ENCODE data around the gene SIX2. TPM values are rescaled to one million over a fixed set of nuclear protein-coding genes. Genes with fewer than 3 reads are reported as not detected.
A peak's percentile ranks its signal among the peaks of the same experiment; 100 is the strongest.

The SIX2 gene
- total RNA-seq, 2 experiments from 2014 or later: not detected

DNA sequence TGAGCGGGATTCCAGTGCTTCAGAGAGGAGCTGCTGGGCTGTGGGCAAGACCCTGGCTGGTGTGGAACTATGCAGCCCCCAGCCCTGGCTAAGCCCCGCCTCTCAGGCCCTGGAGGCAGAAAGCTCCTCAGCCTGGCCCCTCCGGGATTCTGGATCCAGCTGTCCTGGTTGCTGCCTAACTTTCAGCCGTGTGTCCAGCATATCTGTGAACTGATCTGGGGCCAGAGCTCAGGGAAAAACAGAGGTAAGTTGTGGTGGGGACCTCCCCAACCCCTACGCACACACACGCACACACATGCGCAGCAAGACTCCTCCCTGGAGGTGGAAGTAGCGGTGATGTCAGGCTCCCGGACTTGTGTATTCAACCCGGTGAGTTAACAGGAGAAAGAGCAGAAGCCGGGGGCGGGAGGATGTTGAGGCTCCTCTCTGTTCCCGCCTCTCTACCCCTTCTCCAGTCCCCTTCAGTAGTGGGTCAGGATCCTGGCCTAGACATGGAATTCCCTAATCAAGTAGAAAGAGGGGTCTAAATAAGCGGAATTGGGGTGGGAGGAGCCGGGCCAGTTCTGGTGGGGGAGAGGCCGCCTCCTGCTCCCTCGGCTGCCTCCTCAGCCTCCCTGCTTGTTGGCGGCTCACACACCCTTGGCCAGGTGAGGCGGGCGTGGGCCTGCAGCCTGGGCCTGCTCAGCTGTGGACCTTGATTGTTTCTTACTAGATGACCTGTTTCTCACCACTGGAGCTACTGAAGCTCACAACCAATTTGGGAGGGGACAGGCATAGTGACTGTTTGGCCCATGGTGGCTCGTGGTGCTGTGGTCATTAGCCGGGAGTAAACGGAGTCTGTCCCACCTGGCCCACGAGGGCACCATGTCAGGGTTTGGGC lies 33.4 kb downstream of the SIX2 start:
- CTCF ChIA-PET: interaction anchor here (0.6 to 1.0 kb wide), 3 partner anchors 12 to 883 kb away, joined by 3 read pairs; no protein-coding TSS in a partner anchor
- Mint-ChIP-seq H3K4me1 (no peaks in the 10 kb centered on the region), H3K27me3 (peaks cover 8% of the 10 kb centered on the region), H3K9me3 (ENCODE audit: low read depth) (no peaks in the 10 kb centered on the region), H3K36me3 (ENCODE audit: low read depth) (no peaks in the 10 kb centered on the region), H3K27ac (no peak overlapping the region), H3K4me3 (no peak overlapping the region)
- ATAC-seq (peak; percentile 58), DNase-seq (peak; percentile 50)
- POLR2A ChIA-PET: no interaction called here
- intact Hi-C loops (cut with DNase I, micrococcal nuclease): no loop called here

- peak; percentile 24 for DNase-seq
- CTCF ChIA-PET: interaction anchor here (0.6 to 3.0 kb wide), 5 partner anchors 15 to 664 kb away, joined by 3 to 17 read pairs (median 4); no protein-coding TSS in a partner anchor
Measured at GRCh38 chr2:44974064-44974715, 35.1 kb downstream of the SIX2 start.

GRCh38 chr2:44972771-44973535 lies 36.3 kb downstream of the SIX2 start:
- ChIA-PET POLR2A (no interaction called here), CTCF (interaction anchor here (0.6 to 3.0 kb wide), 8 partner anchors 9 to 339 kb away, joined by 3 to 17 read pairs (median 4); no protein-coding TSS in a partner anchor)
- ATAC-seq (no peak), DNase-seq (no peak)
- Mint-ChIP-seq H3K9me3 (ENCODE audit: low read depth) (no peaks in the 10 kb centered on the region), H3K4me3 (no peak overlapping the region), H3K27ac (no peak overlapping the region), H3K27me3 (peaks cover 10% of the 10 kb centered on the region), H3K36me3 (ENCODE audit: low read depth) (no peaks in the 10 kb centered on the region), H3K4me1 (no peaks in the 10 kb centered on the region)
- intact Hi-C loops (cut with DNase I, micrococcal nuclease): no loop called here

More at GRCh38 chr2:44974064-44974715, 35.1 kb downstream of the SIX2 start:
- ATAC-seq: peak; percentile 36
- Mint-ChIP-seq H3K4me1 (no peaks in the 10 kb centered on the region), H3K4me3 (no peak overlapping the region), H3K27ac (no peak overlapping the region), H3K27me3 (peaks cover 10% of the 10 kb centered on the region), H3K36me3 (ENCODE audit: low read depth) (no peaks in the 10 kb centered on the region), H3K9me3 (ENCODE audit: low read depth) (no peaks in the 10 kb centered on the region)
- POLR2A ChIA-PET: no interaction called here
- intact Hi-C loops (cut with DNase I, micrococcal nuclease): no loop called here

GRCh38 chr2:44970846-44971450 lies 38.3 kb downstream of the SIX2 start:
- CTCF ChIA-PET: interaction anchor here (0.5 to 2.6 kb wide), 10 partner anchors 10 to 1481 kb away, joined by 3 to 23 read pairs (median 3); no protein-coding TSS in a partner anchor
- no peak for DNase-seq
- intact Hi-C loops (cut with DNase I, micrococcal nuclease): no loop called here
- Mint-ChIP-seq H3K27ac (no peak overlapping the region), H3K4me1 (no peaks in the 10 kb centered on the region), H3K36me3 (ENCODE audit: low read depth) (no peaks in the 10 kb centered on the region), H3K4me3 (no peak overlapping the region), H3K27me3 (peaks cover 12% of the 10 kb centered on the region), H3K9me3 (ENCODE audit: low read depth) (no peaks in the 10 kb centered on the region)
- POLR2A ChIA-PET: no interaction called here
- ATAC-seq: no peak

- no peak overlapping the region for H3K27ac Mint-ChIP-seq
- ATAC-seq (no peak), DNase-seq (no peak)
- H3K4me3 Mint-ChIP-seq: no peak overlapping the region
- intact Hi-C loops (cut with DNase I, micrococcal nuclease): no loop called here
- H3K27me3 Mint-ChIP-seq: peaks cover 12% of the 10 kb centered on the region
- no peaks in the 10 kb centered on the region for H3K9me3 Mint-ChIP-seq (ENCODE audit: low read depth)
- no peaks in the 10 kb centered on the region for H3K4me1 Mint-ChIP-seq
- no peaks in the 10 kb centered on the region for H3K36me3 Mint-ChIP-seq (ENCODE audit: low read depth)
- CTCF ChIA-PET: interaction anchor here (0.7 to 2.6 kb wide), 6 partner anchors 11 to 926 kb away, joined by 3 to 23 read pairs (median 4); no protein-coding TSS in a partner anchor
- POLR2A ChIA-PET: interaction anchor here (0.6 to 0.7 kb wide), 2 partner anchors 13 to 409 kb away, joined by 3 read pairs; no protein-coding TSS in a partner anchor
Measured at GRCh38 chr2:44969936-44970335, 39.3 kb downstream of the SIX2 start.

DNA sequence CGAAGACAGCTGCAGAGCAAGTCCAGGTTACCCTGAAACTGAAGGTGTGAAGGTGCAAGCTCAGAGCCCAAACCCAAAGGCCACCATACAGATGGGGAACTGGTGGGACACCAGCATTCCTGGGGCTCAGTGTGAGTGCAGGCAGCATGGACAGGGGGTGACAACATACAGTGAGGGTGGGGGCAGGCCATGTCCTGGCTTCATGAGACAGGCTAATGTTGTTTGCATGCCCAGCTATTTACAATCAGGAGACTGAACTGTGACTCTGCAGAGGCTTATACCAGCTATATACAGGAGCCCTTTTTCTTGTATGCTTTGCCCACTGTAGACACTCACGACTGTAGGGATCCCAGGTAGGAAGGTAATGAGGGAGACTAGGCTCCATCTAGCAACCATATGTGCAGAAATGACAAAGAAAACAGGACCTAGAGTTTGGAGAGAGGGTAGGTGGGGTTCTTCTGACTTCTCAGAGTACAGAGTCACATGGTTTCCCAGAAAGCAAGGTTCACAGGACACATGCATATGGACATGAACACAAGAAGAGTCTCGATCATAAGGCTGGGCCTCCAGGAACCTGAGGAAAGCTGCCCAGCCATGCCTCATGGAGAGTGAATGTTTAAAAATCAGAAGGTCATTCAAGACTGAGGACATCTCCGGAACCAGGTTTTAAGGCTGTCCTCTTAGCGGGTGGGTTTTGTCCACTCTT lies 41.4 kb downstream of the SIX2 start:
- H3K36me3 Mint-ChIP-seq (ENCODE audit: low read depth): no peaks in the 10 kb centered on the region
- ATAC-seq: no peak
- no peaks in the 10 kb centered on the region for H3K9me3 Mint-ChIP-seq (ENCODE audit: low read depth)
- no peak for DNase-seq
- ChIA-PET CTCF (interaction anchor here (0.9 to 1.0 kb wide), 2 partner anchors 12 to 526 kb away, joined by 3 read pairs; no protein-coding TSS in a partner anchor), POLR2A (no interaction called here)
- H3K27me3 Mint-ChIP-seq: peaks cover 22% of the 10 kb centered on the region
- H3K27ac Mint-ChIP-seq: no peak overlapping the region
- intact Hi-C loops (cut with DNase I, micrococcal nuclease): no loop called here
- H3K4me3 Mint-ChIP-seq: no peak overlapping the region
- H3K4me1 Mint-ChIP-seq: no peaks in the 10 kb centered on the region

DNA sequence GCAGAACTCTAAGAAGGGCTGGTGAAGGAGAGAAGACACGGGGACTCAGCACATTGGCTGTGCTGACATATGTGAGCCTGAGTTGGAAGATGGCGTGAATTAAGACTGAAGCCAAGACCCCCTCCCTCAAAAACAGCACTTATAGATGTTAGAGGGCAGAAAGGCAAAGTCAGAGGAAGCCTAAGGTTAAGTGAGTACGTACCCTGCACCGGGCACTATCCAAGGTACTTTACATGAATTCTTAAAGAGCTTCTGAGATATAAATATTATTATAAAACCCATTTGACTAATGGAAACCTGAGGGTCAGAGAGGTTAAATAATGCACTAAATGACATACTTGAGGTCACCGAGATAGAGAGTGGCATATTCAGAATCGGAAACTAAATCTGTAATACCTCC lies 42.2 kb downstream of the SIX2 start:
- Mint-ChIP-seq H3K4me1 (no peaks in the 10 kb centered on the region), H3K27ac (no peak overlapping the region), H3K27me3 (peaks cover 23% of the 10 kb centered on the region), H3K4me3 (no peak overlapping the region), H3K9me3 (ENCODE audit: low read depth) (no peaks in the 10 kb centered on the region), H3K36me3 (ENCODE audit: low read depth) (no peaks in the 10 kb centered on the region)
- DNase-seq: no peak
- no peak for ATAC-seq
- CTCF ChIA-PET: interaction anchor here (0.9 kb wide), 1 partner anchor 527 kb away, joined by 3 read pairs; no protein-coding TSS in a partner anchor
- intact Hi-C loops (cut with DNase I, micrococcal nuclease): no loop called here
- POLR2A ChIA-PET: no interaction called here

DNA sequence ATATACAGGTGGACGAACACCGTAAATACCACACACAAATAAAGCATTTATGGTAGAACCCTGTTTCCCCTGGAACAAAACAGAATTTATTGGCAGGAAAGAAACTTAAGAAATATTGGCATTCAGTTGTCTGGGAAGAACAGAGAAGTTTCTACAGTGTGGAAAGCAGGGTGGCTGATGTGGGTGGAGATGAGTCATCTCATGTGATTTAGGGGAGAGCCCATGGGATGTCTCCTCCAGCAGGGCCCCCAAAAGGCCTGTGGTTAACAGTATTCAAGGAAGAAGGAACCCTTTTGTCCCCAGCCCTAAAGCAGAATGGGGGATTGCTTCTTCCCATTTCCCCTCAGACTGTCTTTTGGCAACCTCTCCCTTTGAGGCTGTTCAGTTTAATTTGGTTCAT lies 43.6 kb downstream of the SIX2 start:
- ChIA-PET CTCF (interaction anchor here (0.6 to 1.6 kb wide), 3 partner anchors 10 to 732 kb away, joined by 3 to 5 read pairs (median 5); no protein-coding TSS in a partner anchor), POLR2A (no interaction called here)
- no peaks in the 10 kb centered on the region for H3K9me3 Mint-ChIP-seq (ENCODE audit: low read depth)
- intact Hi-C loops (cut with DNase I, micrococcal nuclease): no loop called here
- no peaks in the 10 kb centered on the region for H3K4me1 Mint-ChIP-seq
- no peak overlapping the region for H3K4me3 Mint-ChIP-seq
- peaks cover 23% of the 10 kb centered on the region for H3K27me3 Mint-ChIP-seq
- H3K27ac Mint-ChIP-seq: no peak overlapping the region
- no peaks in the 10 kb centered on the region for H3K36me3 Mint-ChIP-seq (ENCODE audit: low read depth)
- ATAC-seq (no peak), DNase-seq (no peak)

DNA sequence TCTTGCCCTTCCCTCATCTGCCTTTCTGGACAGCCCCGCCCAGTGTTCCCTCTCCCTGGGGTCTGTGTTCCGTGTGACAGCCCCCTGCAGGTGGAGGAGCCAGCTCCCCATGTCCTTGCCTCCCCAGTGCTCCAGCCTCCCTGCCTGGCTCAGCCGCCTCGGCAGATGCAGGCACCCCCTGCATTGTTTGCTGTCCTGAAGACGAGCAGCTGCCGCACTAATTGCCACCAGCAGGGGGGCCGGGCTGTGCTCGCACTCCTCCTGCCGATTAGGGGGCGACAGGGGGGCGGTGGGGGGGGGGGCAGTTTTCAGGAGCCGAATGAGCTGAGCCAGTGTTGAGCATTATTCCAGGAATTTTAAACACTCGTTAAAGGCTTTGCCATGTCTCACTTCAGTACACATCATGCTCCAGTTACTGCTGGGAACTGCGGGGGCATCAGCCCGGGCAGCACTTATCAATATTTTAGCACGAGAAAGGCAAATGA lies 44.5 kb downstream of the SIX2 start:
- no peak overlapping the region for H3K4me3 Mint-ChIP-seq
- H3K27ac Mint-ChIP-seq: no peak overlapping the region
- H3K9me3 Mint-ChIP-seq (ENCODE audit: low read depth): no peaks in the 10 kb centered on the region
- no peak for DNase-seq
- intact Hi-C loops (cut with DNase I, micrococcal nuclease): no loop called here
- POLR2A ChIA-PET: no interaction called here
- no peaks in the 10 kb centered on the region for H3K4me1 Mint-ChIP-seq
- CTCF ChIA-PET: interaction anchor here (1.2 to 1.6 kb wide), 3 partner anchors 9 to 20 kb away, joined by 4 to 5 read pairs (median 5); no protein-coding TSS in a partner anchor
- no peak for ATAC-seq
- peaks cover 23% of the 10 kb centered on the region for H3K27me3 Mint-ChIP-seq
- H3K36me3 Mint-ChIP-seq (ENCODE audit: low read depth): no peaks in the 10 kb centered on the region

DNA sequence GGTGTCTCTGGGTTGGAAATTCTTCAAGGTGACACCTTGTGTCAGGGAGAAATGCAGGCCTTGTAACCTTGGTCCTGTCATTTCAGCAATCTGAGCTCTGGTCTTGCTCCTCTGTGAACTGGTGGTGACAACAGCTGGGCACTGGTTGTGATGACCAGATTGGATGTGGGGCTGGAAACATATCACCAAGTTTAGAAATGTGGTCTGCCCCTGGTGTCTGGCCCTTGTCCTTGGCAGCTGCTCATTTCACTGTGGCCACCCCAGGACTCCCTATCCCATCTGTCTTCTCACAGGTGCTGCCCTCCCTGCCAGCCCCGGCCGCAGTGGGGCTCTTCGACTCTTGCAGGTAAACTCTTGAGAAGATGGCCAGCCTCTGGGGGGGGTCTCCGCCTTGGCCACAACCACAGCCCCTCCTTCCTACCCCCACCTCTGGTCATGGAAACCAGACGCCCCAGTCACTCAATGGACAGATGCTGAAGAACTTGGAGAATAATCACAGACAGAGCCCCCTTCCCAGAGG lies 47.0 kb downstream of the SIX2 start:
- H3K4me3 Mint-ChIP-seq: no peak overlapping the region
- POLR2A ChIA-PET: no interaction called here

More for the DNA sequence above, 47.0 kb downstream of the SIX2 start:
- Mint-ChIP-seq H3K4me1 (no peaks in the 10 kb centered on the region), H3K27me3 (peaks cover 27% of the 10 kb centered on the region), H3K36me3 (ENCODE audit: low read depth) (no peaks in the 10 kb centered on the region), H3K27ac (no peak overlapping the region), H3K9me3 (ENCODE audit: low read depth) (no peaks in the 10 kb centered on the region)
- ATAC-seq: no peak
- no peak for DNase-seq
- intact Hi-C loops (cut with DNase I, micrococcal nuclease): no loop called here
- CTCF ChIA-PET: no interaction called here

All from activated CD4-positive, alpha-beta T cell treated with anti-CD3 and anti-CD28 coated beads for 36 hours (primary cell).